GM21825 (cell line): ENCODE measurements around the gene FRMD4A.

Source experiments
- ATAC-seq: cut with Tn5 transposase; IDR thresholded peaks from one replicate; pipeline ENCODE4 v1.9.1; 2021; ENCODE audit warnings: mild to moderate bottlenecking, moderate library complexity; ENCODE audit not compliant: unreplicated experiment

Gene FRMD4A

DNA sequence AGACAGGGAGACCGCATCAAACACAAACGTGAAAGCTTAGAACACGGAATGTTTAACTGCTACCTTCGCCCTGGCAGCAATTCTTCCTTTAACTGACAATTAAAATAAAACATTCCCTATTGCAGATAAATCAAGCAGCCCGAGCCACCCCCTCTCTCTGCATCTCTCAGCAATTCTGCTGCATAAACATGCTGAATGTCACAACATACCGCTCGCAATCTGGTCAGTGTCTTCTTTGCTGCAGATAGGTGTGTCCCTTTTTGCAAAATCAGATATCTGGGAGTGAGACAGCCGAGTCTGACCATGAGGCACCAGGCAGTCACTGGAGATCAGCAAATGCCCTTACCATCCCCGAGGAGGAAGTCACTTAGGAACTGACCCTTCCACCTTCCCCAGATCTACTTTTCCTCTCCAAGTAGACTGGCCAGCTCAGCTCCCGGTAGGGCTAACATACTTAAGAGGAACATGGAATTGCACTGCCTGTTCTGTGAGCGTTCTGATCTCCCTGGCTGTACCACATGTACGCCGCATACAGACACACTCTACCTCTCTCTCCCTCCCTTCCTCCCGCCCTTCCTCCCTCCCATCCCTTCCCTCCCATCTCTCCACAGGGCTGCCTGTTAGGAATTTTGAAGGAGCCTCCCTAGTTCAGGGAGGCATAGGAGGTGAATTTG lies at the start of gene FRMD4A:
FRMD4A (minus strand) TSS at position 537 of the 674 bp plus-strand sequence.
- ATAC-seq, result no peak

- no peak for ATAC-seq
Measured at GRCh38 chr10:14379556-14380280, 49.0 kb upstream of the FRMD4A start.

DNA sequence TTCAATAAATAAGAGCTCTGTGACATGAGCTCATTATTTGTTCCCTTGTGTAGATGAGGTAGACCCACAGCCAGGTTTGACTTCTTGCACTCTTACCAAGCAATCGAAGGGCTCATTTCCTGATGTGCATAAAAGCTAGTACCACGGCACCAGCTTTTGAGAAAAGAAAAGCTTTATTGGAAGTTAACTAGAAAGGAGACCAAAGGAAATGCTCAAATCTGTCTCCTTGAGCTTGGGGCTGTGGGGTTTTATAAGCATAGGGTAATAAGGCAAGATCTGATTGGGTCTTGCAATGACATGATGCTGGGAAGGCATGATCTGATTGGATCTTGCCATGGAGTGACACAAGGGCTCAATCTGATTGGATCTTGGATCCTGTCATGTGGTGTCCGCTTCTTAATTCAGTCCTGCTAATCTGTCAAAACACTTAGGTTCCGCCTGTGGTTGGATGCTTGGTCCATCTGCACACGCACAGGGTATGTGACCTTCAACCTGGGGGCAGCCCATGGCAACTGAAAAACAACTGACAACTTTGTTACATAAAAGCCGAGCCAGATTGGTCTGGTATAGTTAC lies 47.8 kb upstream of the FRMD4A start:
- no peak for ATAC-seq

- ATAC-seq, result no peak
Measured at GRCh38 chr10:14377591-14378175, 47.0 kb upstream of the FRMD4A start.

DNA sequence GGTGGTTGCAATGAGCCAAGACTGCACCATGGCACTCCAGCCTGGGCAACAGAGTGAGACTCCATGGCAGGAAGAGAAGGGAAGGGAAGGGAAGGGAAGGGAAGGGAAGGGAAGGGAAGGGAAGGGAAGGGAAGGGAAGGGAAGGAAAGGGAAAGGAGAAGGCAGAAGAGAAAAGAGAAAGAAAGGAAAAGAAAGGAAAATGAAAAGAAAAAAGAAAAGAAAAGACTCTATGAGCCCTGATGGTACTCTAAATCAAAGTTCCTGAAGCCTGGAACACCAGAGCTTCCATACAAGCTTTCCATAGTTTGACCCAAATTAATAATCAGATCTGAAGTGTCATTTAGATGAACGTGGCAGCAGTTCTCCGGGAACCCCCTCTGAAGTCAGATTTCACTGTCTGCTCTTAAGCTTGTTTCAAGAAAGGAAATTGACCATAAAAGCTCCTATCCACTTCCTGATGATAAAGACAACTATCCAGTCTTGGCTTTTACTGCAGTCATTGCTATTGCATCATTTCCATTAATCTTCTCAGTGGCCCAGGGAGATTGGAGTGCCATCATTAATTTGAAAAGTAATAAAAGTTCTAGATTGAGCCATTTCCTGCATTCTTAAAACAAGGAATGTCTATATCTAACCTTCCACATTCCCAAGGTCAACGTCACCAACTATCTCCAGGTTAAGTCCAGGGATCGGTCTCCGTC lies 44.2 kb upstream of the FRMD4A start:
- ATAC-seq, result no peak

DNA sequence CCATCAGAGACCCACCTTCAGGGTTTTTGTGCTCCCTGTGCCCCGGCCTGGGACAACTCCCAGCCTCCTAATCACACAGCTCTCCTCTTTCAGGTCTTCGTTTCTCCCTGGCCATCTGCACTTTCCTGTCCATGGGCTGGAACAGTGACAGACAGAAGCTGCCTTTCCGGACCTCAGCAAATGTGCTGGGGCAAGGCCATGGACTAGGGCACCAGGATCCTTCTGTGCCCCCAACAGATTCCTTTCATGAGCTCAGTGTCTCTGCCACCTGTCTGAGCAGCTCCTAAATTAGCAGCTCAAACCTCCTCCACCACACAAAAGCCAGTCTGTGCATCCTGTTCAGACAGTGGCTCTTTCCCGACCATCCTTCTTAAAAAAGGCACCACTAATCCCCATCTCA lies 41.9 kb upstream of the FRMD4A start:
- ATAC-seq, result no peak

DNA sequence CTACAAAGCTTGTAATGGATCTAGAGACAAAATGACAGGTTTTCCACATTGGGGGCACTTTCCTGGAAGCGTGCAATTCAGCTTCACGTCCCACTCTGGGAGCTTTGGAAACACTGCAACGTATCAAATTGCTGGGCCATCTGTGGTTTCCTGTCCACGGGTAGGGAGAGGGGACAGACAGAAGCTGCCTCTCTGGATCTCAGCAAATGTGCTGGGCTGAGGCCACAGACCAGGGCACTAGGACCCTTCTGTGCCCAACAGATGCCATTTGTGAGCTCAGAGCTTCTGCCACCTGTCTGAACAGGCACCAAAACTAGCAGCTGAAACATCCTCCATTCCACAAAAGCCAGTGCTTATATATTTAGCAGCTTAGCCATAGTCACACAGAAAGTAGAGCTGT lies 40.9 kb upstream of the FRMD4A start:
- ATAC-seq, result no peak

DNA sequence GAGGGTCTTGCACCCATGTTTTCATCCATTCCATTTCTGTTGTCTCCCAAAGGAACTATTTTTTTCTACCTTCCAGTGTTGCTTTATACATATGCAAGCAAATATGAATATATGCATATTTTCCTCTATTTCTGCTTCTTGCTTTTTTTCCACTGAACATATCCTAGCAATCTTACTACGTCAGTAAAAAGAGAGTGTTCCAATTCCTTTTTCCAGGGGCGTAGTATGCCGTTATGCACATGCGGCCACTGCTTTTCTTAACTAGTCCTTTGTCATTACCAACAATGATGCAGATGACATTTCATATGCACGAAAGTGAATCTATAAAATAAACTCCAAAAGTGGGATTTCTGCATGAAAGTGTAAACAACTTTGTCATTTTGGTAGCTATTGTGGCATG lies 40.2 kb upstream of the FRMD4A start:
- ATAC-seq, result no peak

GRCh38 chr10:14369906-14370305 lies 39.2 kb upstream of the FRMD4A start:
- no peak for ATAC-seq

DNA sequence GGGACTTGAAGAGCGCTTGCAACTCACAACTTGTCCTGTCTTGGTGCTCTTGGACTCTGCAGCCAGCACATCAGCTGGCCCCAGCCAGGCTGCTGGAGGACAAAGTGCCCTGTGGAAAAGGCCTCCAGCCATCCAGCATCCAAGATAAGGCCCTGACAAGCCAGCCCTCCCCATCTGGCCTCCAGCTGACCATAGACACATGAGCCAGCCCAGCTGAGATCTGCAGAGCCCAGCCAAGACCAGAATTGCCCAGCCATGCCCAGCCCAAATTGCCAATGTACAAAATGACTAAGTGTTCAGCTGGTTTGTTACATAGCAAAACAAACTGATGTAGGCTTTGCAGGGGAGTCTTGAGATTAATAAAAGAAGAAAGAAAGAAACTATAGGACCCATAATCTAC lies 36.0 kb upstream of the FRMD4A start:
- ATAC-seq, result no peak

DNA sequence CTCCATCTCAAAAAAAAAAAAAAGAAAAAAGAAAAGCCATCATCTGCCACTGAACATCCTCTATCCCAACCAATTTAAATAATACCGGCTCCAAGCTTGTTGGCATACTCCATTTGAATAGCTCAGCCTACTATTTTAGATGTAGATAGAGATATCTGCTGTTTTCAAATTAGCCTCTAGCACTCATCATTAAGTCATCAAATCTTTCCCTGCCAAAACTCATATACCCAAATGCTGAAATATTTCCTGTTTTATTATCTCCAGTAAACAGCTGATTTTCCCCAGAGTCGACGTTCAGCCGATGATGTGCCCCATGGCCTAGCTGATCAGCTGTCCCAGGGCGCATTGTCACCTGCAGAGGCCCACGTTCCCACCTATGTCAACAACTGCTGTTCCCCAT lies 34.5 kb upstream of the FRMD4A start:
- no peak for ATAC-seq

- no peak for ATAC-seq
Measured at GRCh38 chr10:14362104-14362503, 31.4 kb upstream of the FRMD4A start.

- ATAC-seq, result no peak
Measured at GRCh38 chr10:14360961-14361360, 30.2 kb upstream of the FRMD4A start.

DNA sequence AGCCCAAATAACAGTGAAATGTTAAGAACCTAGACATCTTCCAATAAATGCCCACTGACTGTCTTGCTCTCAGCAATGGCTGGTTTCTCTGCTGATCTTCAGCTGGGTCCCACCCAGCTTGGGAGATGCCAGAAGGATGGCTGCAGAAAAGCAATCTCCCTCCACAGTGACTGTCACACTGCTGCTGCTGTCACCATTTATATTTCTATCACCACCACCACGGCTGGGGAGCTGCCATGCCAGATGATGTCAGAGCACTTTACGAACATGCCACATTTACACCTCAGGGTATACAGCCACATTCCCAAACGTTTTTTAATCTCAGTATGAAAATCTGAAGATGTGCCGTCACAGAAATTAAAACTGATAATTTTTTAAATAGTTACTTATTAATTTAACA lies 29.8 kb upstream of the FRMD4A start:
- no peak for ATAC-seq

DNA sequence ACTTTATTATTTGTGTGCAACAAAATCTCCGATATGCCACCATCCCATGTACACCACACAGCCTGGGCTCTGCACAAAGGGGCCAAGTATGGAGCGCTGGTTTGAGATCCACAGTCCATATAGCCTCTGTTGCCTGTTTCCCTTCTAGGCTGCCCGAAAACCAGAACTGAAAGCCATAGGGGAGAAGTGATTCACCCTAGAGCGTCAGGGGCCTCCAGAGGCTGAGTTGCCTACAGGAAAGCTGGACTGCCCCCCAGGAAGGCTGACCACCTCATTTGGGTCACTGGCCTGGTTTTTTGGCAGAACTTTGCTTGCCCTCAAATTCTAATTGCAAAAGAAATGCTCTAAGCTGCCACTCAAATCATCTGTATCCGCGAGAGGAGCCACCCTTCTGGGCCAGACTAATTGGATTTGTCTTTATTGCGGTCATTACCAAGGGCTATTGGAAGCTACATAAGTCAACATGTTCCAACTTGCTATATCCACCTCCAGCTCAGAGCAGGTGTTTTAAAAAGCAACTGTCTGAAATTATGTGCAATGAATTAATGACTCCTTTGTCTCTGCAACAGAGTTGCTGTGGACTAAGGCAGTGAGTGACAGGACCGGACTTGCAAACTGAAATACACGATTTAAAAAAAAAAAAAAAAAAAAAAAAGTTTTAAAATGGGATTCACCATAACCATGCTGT lies 28.3 kb upstream of the FRMD4A start:
- no peak for ATAC-seq

- no peak for ATAC-seq
Measured at GRCh38 chr10:14356921-14357320, 26.2 kb upstream of the FRMD4A start.

- ATAC-seq, result no peak
Measured at GRCh38 chr10:14355750-14356149, 25.0 kb upstream of the FRMD4A start.

DNA sequence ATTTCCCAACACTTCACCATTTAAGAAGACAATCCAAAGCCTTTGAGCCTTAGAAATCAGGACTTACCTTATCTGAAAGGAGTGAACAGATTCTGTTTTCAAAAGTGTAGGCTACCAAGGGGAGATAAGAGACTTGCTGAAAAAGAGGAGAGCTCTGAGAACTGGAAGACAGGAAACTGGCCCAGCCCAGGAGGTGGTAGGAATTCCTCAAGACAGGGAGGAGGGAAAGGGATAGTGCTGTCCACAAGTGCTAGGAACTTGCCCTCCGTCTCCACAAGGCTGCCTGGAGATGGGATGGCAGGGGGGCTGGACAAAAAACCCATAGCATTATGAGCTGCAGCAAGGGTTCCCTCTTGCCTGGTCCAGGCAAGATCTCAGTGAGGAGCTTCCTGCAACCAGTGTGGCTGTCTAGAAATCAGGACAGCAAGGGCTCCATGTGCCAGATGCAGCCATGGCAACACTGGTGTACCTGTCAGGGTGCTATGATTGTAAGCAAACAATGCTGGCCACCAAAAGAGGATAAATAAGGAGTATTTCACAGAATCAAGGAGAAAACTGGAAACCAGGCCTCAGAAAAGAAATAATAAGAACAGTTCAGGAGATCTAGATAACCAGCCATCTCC lies 22.7 kb upstream of the FRMD4A start:
- no peak for ATAC-seq

- no peak for ATAC-seq
Measured at GRCh38 chr10:14350006-14350405, 19.3 kb upstream of the FRMD4A start.

DNA sequence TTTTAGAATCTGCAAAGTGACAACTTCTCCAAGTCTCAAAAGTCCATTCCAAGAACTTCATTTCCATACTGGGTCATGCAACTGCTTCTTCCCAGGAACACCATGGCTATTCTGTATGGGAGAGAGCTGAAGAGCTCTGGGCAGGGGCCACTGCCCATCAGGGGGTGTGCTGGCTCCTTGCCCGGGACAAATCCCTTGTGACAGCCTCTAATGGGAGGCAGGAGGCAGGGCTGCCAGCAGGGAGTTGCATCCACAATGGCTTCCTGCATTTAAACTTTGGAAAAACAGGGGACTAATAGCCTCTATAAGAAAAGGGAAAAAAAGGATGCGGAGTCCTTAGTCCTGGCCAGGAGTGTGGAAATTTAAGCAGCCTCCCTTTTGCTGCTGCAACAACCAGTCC lies 18.4 kb upstream of the FRMD4A start:
- ATAC-seq, result no peak
